H1 (cell line): Measurements from ENCODE around the gene VWA3B. TPM values are rescaled to one million over a fixed set of nuclear protein-coding genes. Genes with fewer than 3 reads are reported as not detected.

Experiments used
- CHD2 ChIP-seq: IDR thresholded peaks from 2 replicates; pipeline ENCODE4 v1.6.1; 2012; ENCODE audit warnings: low read length, improper control_type of control experiment
- POU5F1 ChIP-seq: IDR thresholded peaks from 2 replicates; pipeline ENCODE4 v1.6.1; 2011; ENCODE audit warnings: low read depth, mild to moderate bottlenecking, low read length, moderate library complexity
- SP2 ChIP-seq: IDR thresholded peaks from 2 replicates; pipeline ENCODE4 v1.6.1; 2012; ENCODE audit warnings: mild to moderate bottlenecking, low read length, inconsistent platforms
- TAF1 ChIP-seq: IDR thresholded peaks from 2 replicates; pipeline ENCODE4 v1.6.1; 2011; ENCODE audit warnings: mild to moderate bottlenecking, low read depth, low read length
- ZNF274 ChIP-seq: IDR thresholded peaks from 2 replicates; pipeline ENCODE4 v1.7.0; 2012; ENCODE audit warnings: low read length, borderline replicate concordance; ENCODE audit errors: extremely low read depth
- polyA plus RNA-seq, 7 experiments: library from polyadenylated mRNA; depleted of rRNA in 3 of 7; stranded (reverse) in 5 of 7; unstranded in 2 of 7; fragments of >200 nt in 5 of 7; fragments of 200-250 nt in 2 of 7; gene quantifications; 1 replicate in 5 of 7; 2 replicates in 1 of 7; 4 replicates in 1 of 7; pipeline versions ENCODE4 v1.2.1 to v1.2.3, GENCODE V29; 2011 to 2013; ENCODE audit warnings: missing spikeins in 2 of 7, mixed read lengths in 2 of 7
- total RNA-seq: library from RNA; stranded (reverse); fragmentation: NEBNext Ultra II Directional; extraction: Animal tissue kit (Norgen Biotek cat#: 25700); gene quantifications from 2 replicates; pipeline ENCODE4 v1.2.1, GENCODE V29; 2021

Gene VWA3B
- total and polyA plus RNA-seq, 2 of the 8 experiments (the other 6 are each of a cell fraction or from before 2014, with no cell fraction given): not detected

GRCh38 chr2:98040331-98040939 is 46.5 kb upstream of the VWA3B start (continued):
- TF ChIP-seq ZNF274: no peak
- TF ChIP-seq TAF1: no peak
- TF ChIP-seq POU5F1: no peak
- TF ChIP-seq SP2: no peak
- no peak for TF ChIP-seq CHD2
- TF ChIP-seq, all 59 proteins: peak for 0
